CD4-positive, alpha-beta T cell (primary cell): ENCODE results near the gene ADIPOR2. TPM values are rescaled to one million over a fixed set of nuclear protein-coding genes. Genes with fewer than 3 reads are reported as not detected.

Experiments used
- ATAC-seq: fragments of 200-7000 bp; cut with Tn5 transposase; one replicate; pipeline ENCODE4 v1.10.0; 2022; ENCODE audit warnings: mild to moderate bottlenecking; ENCODE audit not compliant: poor library complexity
- CTCF ChIA-PET: fragments of 350-600 bp; sonication (Branson Sonifier 250); formaldehyde crosslinking; loops from one replicate; lab custom pipeline; 2021; ENCODE audit warnings: antibody characterized with exemption, inconsistent platforms; lab: Charles Lee
- POLR2A ChIA-PET: fragments of 350-600 bp; sonication (Branson Sonifier 250); formaldehyde crosslinking; loops from one replicate; lab custom pipeline; 2021; ENCODE audit warnings: antibody characterized with exemption, inconsistent platforms; lab: Charles Lee
- DNase-seq, 14 experiments: peaks; one replicate each; pipeline ENCODE4 v3.0.0-alpha.2; 2013 to 2020; ENCODE audit warnings: mixed read lengths in 2 of 14
- H3K27ac ChIP-seq, 2 donors: one replicate each; pipeline versions ENCODE4 v1.5.1 to v1.7.0; 2013; ENCODE audit warnings: low read length in 2 of 2, low read depth in 1 of 2, mild to moderate bottlenecking in 1 of 2
- H3K27me3 ChIP-seq, 2 experiments: 1 replicate in 1 of 2; 2 replicates in 1 of 2; pipeline versions ENCODE4 v1.6.1 to v1.7.0; 2013; ENCODE audit warnings: low read length in 2 of 2, control low read depth in 1 of 2, mild to moderate bottlenecking in 1 of 2, moderate library complexity in 1 of 2; ENCODE audit not compliant: insufficient read depth in 2 of 2, control insufficient read depth in 1 of 2
- H3K36me3 ChIP-seq: one replicate; pipeline ENCODE4 v1.6.1; 2013; ENCODE audit warnings: low read length, control low read depth; ENCODE audit not compliant: insufficient read depth
- H3K4me1 ChIP-seq: one replicate; pipeline ENCODE4 v1.6.1; 2013; ENCODE audit warnings: low read length, control low read depth; ENCODE audit not compliant: insufficient read depth
- H3K4me3 ChIP-seq: one replicate; pipeline ENCODE4 v1.5.1; 2013; ENCODE audit warnings: mild to moderate bottlenecking, low read length, moderate library complexity
- H3K9me3 ChIP-seq, 2 experiments: 1 replicate in 1 of 2; 2 replicates in 1 of 2; pipeline versions ENCODE4 v1.6.1 to v1.7.0; 2013; ENCODE audit warnings: low read length in 2 of 2, mild to moderate bottlenecking in 2 of 2, control low read depth in 1 of 2, moderate library complexity in 1 of 2; ENCODE audit not compliant: control insufficient read depth in 1 of 2, insufficient read depth in 1 of 2
- H3K27ac Mint-ChIP-seq: one replicate; pipeline ENCODE4 v1.8.0; 2020; ENCODE audit warnings: mixed read lengths
- H3K27me3 Mint-ChIP-seq: one replicate; pipeline ENCODE4 v1.8.0; 2021; ENCODE audit warnings: mixed read lengths
- H3K36me3 Mint-ChIP-seq: one replicate; pipeline ENCODE4 v1.8.0; 2021; ENCODE audit warnings: low read depth, mixed read lengths
- H3K4me1 Mint-ChIP-seq: one replicate; pipeline ENCODE4 v1.8.0; 2021; ENCODE audit warnings: low read depth, mixed read lengths
- H3K4me3 Mint-ChIP-seq: one replicate; pipeline ENCODE4 v1.8.0; 2020; ENCODE audit warnings: mild to moderate bottlenecking, mixed read lengths
- H3K9me3 Mint-ChIP-seq: one replicate; pipeline ENCODE4 v1.8.0; 2020; ENCODE audit warnings: mixed read lengths
- CTCF ChIP-seq: fragments of 200-600 bp; IDR thresholded peaks from one replicate; pipeline ENCODE4 v1.8.0; 2022; ENCODE audit warnings: antibody characterized with exemption, mild to moderate bottlenecking
- intact Hi-C, 2 experiments: fragments of 100-400 bp; cut with DNase I in 1 of 2; cut with micrococcal nuclease in 1 of 2; formaldehyde crosslinking; loops; one replicate each; pipeline versions ENCODE4 v1.15.1 to v1.9.0; 2023 to 2025; cut with DNase I, micrococcal nuclease
- total RNA-seq, 174 experiments: library from RNA in 2 of 174; stranded (reverse) in 2 of 174; gene quantifications; one replicate each; pipeline ENCODE4 v1.2.3 and lab custom pipeline; 2021 to 2026

Gene ADIPOR2
- total RNA-seq, 2 experiments from 2014 or later: 12.5 to 12.6 TPM

- H3K9me3 ChIP-seq: peaks cover 8 to 14% of the 10 kb centered on the region in 2 experiments
- H3K36me3 ChIP-seq: peaks cover 16% of the 10 kb centered on the region
- H3K4me3 ChIP-seq: no peak overlapping the region
- CTCF ChIA-PET: interaction anchor here (0.7 kb wide), 1 partner anchor 8 kb away, joined by 6 read pairs; no protein-coding TSS in a partner anchor
- ATAC-seq: no peak
- no peaks in the 10 kb centered on the region for H3K27me3 Mint-ChIP-seq
- H3K9me3 Mint-ChIP-seq: peaks cover 3% of the 10 kb centered on the region
- DNase-seq: no peak
- no peak overlapping the region for H3K27ac ChIP-seq
- H3K4me3 Mint-ChIP-seq: no peak overlapping the region
- H3K27ac Mint-ChIP-seq: no peak overlapping the region
- H3K4me1 Mint-ChIP-seq: peaks cover 20% of the 10 kb centered on the region
- no peaks in the 10 kb centered on the region for H3K27me3 ChIP-seq
- H3K4me1 ChIP-seq: no peaks in the 10 kb centered on the region
- peaks cover 65% of the 10 kb centered on the region for H3K36me3 Mint-ChIP-seq
- no peak for TF ChIP-seq CTCF
- intact Hi-C loops: no loop called here
- POLR2A ChIA-PET: no interaction called here
Measured at GRCh38 chr12:1750300-1750699, 59.4 kb downstream of the ADIPOR2 start.

- ATAC-seq (no peak), DNase-seq (no peak)
- Histone ChIP-seq H3K36me3 (peaks cover 24% of the 10 kb centered on the region), H3K27me3 (no peaks in the 10 kb centered on the region), H3K9me3 (no peaks in the 10 kb centered on the region), H3K27ac (no peak overlapping the region), H3K4me3 (no peak overlapping the region), H3K4me1 (no peaks in the 10 kb centered on the region)
- no peak for TF ChIP-seq CTCF
- no peaks in the 10 kb centered on the region for H3K27me3 Mint-ChIP-seq
- no peak overlapping the region for H3K4me3 Mint-ChIP-seq
- POLR2A ChIA-PET: no interaction called here
- no peaks in the 10 kb centered on the region for H3K9me3 Mint-ChIP-seq
- intact Hi-C loops: no loop called here
- H3K36me3 Mint-ChIP-seq: peaks cover 63% of the 10 kb centered on the region
- no peak overlapping the region for H3K27ac Mint-ChIP-seq
- H3K4me1 Mint-ChIP-seq: peaks cover 15% of the 10 kb centered on the region
- CTCF ChIA-PET: interaction anchor here (1.0 kb wide), 1 partner anchor 8 kb away, joined by 6 read pairs; no protein-coding TSS in a partner anchor
Measured at GRCh38 chr12:1758376-1758775, 67.5 kb downstream of the ADIPOR2 start.

- Histone ChIP-seq H3K27ac (no peak overlapping the region), H3K4me3 (no peak overlapping the region), H3K4me1 (no peaks in the 10 kb centered on the region), H3K9me3 (no peaks in the 10 kb centered on the region), H3K36me3 (peaks cover 24% of the 10 kb centered on the region), H3K27me3 (no peaks in the 10 kb centered on the region)
- no peaks in the 10 kb centered on the region for H3K9me3 Mint-ChIP-seq
- ChIA-PET CTCF (interaction anchor here (1.0 kb wide), 1 partner anchor 9 kb away, joined by 6 read pairs; no protein-coding TSS in a partner anchor), POLR2A (interaction anchor here (0.7 kb wide), 1 partner anchor 251 kb away, joined by 3 read pairs; no protein-coding TSS in a partner anchor)
- H3K27me3 Mint-ChIP-seq: no peaks in the 10 kb centered on the region
- peaks cover 62% of the 10 kb centered on the region for H3K36me3 Mint-ChIP-seq
- intact Hi-C loops: no loop called here
- no peak for DNase-seq
- H3K4me1 Mint-ChIP-seq: peaks cover 15% of the 10 kb centered on the region
- H3K27ac Mint-ChIP-seq: no peak overlapping the region
- ATAC-seq: no peak
- TF ChIP-seq CTCF: no peak
- no peak overlapping the region for H3K4me3 Mint-ChIP-seq
Measured at GRCh38 chr12:1758887-1759286, 68.0 kb downstream of the ADIPOR2 start.
